NCI-H128 (cell line): ENCODE data around the gene RGMA.
"Not testable (repeated sequence)": the region's sequence is repeated elsewhere in the genome, so short reads cannot be mapped to it uniquely, and the experiment has no call there.

Source experiments
- DNase-seq: peaks from one replicate; lab custom pipeline; 2025; ENCODE audit not compliant: unreplicated experiment; lab: John Stamatoyannopoulos, UW

Gene RGMA

GRCh38 chr15:93049233-93049632 lies 39.8 kb downstream of the RGMA start:
- DNase-seq, result no peak

GRCh38 chr15:93048759-93049161 lies 40.3 kb downstream of the RGMA start:
- no peak for DNase-seq

- DNase-seq, result no peak
Measured at GRCh38 chr15:93048426-93048721, 40.6 kb downstream of the RGMA start.

- no peak for DNase-seq
Measured at GRCh38 chr15:93047621-93048425, 41.2 kb downstream of the RGMA start.

GRCh38 chr15:93046721-93047120 lies 42.3 kb downstream of the RGMA start:
- DNase-seq, result no peak

- DNase-seq, result no peak
Measured at GRCh38 chr15:93046120-93046519, 42.9 kb downstream of the RGMA start.

- DNase-seq, result no peak
Measured at GRCh38 chr15:93045191-93045785, 43.7 kb downstream of the RGMA start.

GRCh38 chr15:93044301-93045190 lies 44.5 kb downstream of the RGMA start:
- no peak for DNase-seq

- no peak for DNase-seq
Measured at GRCh38 chr15:93043621-93044300, 45.2 kb downstream of the RGMA start.

GRCh38 chr15:93042691-93043378 lies 46.2 kb downstream of the RGMA start:
- DNase-seq, result no peak

- no peak for DNase-seq
Measured at GRCh38 chr15:93042211-93042610, 46.8 kb downstream of the RGMA start.

- no peak for DNase-seq
Measured at GRCh38 chr15:93041159-93041547, 47.9 kb downstream of the RGMA start.

- no peak for DNase-seq
Measured at GRCh38 chr15:93040288-93041158, 48.5 kb downstream of the RGMA start.

- DNase-seq, result not testable (repeated sequence)
Measured at GRCh38 chr15:93039562-93040287, 49.3 kb downstream of the RGMA start.

- DNase-seq, result no peak
Measured at GRCh38 chr15:93037820-93038705, 50.9 kb downstream of the RGMA start.

- DNase-seq, result no peak
Measured at GRCh38 chr15:93036951-93037819, 51.8 kb downstream of the RGMA start.
